HCT116 (cell line): ENCODE results near the gene CDA.

Experiments
- EZH2phosphoT487 ChIP-seq: fragments of 200-600 bp; IDR thresholded peaks from 2 replicates; pipeline ENCODE4 v1.6.1; 2018; ENCODE audit warnings: antibody characterized with exemption, borderline replicate concordance
- POLR2A ChIP-seq: IDR thresholded peaks from 2 replicates; pipeline ENCODE4 v1.7.0; 2011; ENCODE audit warnings: borderline replicate concordance; ENCODE audit not compliant: insufficient read depth, insufficient read length; ENCODE audit errors: extremely low read depth
- POLR2AphosphoS5 ChIP-seq: IDR thresholded peaks from 2 replicates; pipeline ENCODE4 v1.6.1; 2011; ENCODE audit warnings: mild to moderate bottlenecking, low read depth, low read length, moderate library complexity
- RAD21 ChIP-seq: IDR thresholded peaks from 2 replicates; pipeline ENCODE4 v1.6.1; 2012; ENCODE audit warnings: low read depth, mild to moderate bottlenecking
- SRF ChIP-seq: IDR thresholded peaks from 2 replicates; pipeline ENCODE4 v1.6.1; 2012; ENCODE audit warnings: low read depth
- TCF7L2 ChIP-seq: IDR thresholded peaks from 2 replicates; pipeline ENCODE4 v1.7.0; 2011; ENCODE audit warnings: borderline replicate concordance, inconsistent platforms; ENCODE audit not compliant: insufficient read depth, insufficient read length; ENCODE audit errors: extremely low read depth
- TF ChIP-seq, protein P1 (sequence below), 3 experiments: fragments of 200-600 bp in 1 of 3; sonication (generic) in 1 of 3; IDR thresholded peaks in 2 of 3; conservative IDR thresholded peaks in 1 of 3; 2 replicates each; pipeline ENCODE4 v1.5.1; 2012 to 2017; ENCODE audit warnings: low read depth in 2 of 3, low read length in 2 of 3, antibody characterized with exemption in 1 of 3, borderline replicate concordance in 1 of 3, control low read depth in 1 of 3, mild to moderate bottlenecking in 1 of 3, mixed read lengths in 1 of 3, mixed run types in 1 of 3, moderate library complexity in 1 of 3; ENCODE audit not compliant: insufficient read depth in 1 of 3
- TF ChIP-seq, protein P2 (sequence below): IDR thresholded peaks from 2 replicates; pipeline ENCODE4 v1.6.1; 2012
- TF ChIP-seq, protein P3 (sequence below): IDR thresholded peaks from 2 replicates; pipeline ENCODE4 v1.6.1; 2012; ENCODE audit warnings: low read depth

DNA sequence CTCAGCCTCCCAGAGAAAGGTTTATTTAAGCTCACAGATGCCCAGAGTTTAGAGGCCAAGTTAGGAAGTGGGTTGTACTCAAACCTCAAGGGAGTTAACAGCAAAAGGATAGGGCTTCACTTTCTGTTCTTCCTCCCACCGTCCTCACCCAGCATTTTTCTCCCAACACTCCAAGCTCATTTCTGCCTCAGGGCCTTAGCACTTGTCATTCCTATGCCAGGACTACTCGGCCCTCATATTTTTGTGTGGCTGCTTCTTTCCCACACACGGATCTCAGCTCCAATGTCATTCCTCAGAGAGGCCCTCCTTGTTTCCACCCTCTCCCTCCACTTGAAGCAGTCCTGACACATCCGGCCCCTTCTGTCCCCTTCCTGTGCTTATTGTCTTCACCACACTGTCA, 23.7 kb upstream of the CDA start:
- TF ChIP-seq, protein P1, sequence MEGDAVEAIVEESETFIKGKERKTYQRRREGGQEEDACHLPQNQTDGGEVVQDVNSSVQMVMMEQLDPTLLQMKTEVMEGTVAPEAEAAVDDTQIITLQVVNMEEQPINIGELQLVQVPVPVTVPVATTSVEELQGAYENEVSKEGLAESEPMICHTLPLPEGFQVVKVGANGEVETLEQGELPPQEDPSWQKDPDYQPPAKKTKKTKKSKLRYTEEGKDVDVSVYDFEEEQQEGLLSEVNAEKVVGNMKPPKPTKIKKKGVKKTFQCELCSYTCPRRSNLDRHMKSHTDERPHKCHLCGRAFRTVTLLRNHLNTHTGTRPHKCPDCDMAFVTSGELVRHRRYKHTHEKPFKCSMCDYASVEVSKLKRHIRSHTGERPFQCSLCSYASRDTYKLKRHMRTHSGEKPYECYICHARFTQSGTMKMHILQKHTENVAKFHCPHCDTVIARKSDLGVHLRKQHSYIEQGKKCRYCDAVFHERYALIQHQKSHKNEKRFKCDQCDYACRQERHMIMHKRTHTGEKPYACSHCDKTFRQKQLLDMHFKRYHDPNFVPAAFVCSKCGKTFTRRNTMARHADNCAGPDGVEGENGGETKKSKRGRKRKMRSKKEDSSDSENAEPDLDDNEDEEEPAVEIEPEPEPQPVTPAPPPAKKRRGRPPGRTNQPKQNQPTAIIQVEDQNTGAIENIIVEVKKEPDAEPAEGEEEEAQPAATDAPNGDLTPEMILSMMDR (IDR thresholded peaks at IDR 0.05 in 2 of 3, conservative IDR thresholded peaks at IDR 0.05 in 1 of 3; ENCODE audit: borderline replicate concordance in 1 of 3, insufficient read depth in 1 of 3, low read depth in 2 of 3, low read length in 2 of 3): no peak
- TF ChIP-seq, protein P2, sequence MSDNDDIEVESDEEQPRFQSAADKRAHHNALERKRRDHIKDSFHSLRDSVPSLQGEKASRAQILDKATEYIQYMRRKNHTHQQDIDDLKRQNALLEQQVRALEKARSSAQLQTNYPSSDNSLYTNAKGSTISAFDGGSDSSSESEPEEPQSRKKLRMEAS: no peak
- TF ChIP-seq RAD21 (no peak), TCF7L2 (no peak), POLR2A (no peak), SRF (no peak), POLR2AphosphoS5 (no peak), EZH2phosphoT487 (no peak)
- TF ChIP-seq, protein P3, sequence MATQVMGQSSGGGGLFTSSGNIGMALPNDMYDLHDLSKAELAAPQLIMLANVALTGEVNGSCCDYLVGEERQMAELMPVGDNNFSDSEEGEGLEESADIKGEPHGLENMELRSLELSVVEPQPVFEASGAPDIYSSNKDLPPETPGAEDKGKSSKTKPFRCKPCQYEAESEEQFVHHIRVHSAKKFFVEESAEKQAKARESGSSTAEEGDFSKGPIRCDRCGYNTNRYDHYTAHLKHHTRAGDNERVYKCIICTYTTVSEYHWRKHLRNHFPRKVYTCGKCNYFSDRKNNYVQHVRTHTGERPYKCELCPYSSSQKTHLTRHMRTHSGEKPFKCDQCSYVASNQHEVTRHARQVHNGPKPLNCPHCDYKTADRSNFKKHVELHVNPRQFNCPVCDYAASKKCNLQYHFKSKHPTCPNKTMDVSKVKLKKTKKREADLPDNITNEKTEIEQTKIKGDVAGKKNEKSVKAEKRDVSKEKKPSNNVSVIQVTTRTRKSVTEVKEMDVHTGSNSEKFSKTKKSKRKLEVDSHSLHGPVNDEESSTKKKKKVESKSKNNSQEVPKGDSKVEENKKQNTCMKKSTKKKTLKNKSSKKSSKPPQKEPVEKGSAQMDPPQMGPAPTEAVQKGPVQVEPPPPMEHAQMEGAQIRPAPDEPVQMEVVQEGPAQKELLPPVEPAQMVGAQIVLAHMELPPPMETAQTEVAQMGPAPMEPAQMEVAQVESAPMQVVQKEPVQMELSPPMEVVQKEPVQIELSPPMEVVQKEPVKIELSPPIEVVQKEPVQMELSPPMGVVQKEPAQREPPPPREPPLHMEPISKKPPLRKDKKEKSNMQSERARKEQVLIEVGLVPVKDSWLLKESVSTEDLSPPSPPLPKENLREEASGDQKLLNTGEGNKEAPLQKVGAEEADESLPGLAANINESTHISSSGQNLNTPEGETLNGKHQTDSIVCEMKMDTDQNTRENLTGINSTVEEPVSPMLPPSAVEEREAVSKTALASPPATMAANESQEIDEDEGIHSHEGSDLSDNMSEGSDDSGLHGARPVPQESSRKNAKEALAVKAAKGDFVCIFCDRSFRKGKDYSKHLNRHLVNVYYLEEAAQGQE: no peak
